BLaER1 treated with 17β-estradiol and CSF1 and Interleukin-3, amounts not matched to agents 10 nM and 100 nM (cell line): ENCODE measurements around the gene NOVA1.

ENCODE experiments used
- H3K27ac ChIP-seq, 11 experiments: shearing (Covaris generic); formaldehyde crosslinking; 2 replicates each; pipeline ENCODE4 v1.8.1; 2022
- H3K27me3 ChIP-seq, 11 experiments: shearing (Covaris generic); formaldehyde crosslinking; 2 replicates each; pipeline ENCODE4 v1.8.1; 2022
- H3K36me3 ChIP-seq, 11 experiments: shearing (Covaris generic); formaldehyde crosslinking; 2 replicates each; pipeline ENCODE4 v1.8.1; 2022
- H3K4me1 ChIP-seq, 10 experiments: shearing (Covaris generic); formaldehyde crosslinking; 2 replicates each; pipeline ENCODE4 v1.8.1; 2022
- H3K4me2 ChIP-seq, 11 experiments: shearing (Covaris generic); formaldehyde crosslinking; 2 replicates each; pipeline ENCODE4 v1.8.1; 2022
- H3K4me3 ChIP-seq, 10 experiments: shearing (Covaris generic); formaldehyde crosslinking; 2 replicates each; pipeline ENCODE4 v1.8.1; 2022
- H3K9ac ChIP-seq, 11 experiments: shearing (Covaris generic); formaldehyde crosslinking; 2 replicates each; pipeline ENCODE4 v1.8.1; 2022
- H3K9me3 ChIP-seq, 11 experiments: shearing (Covaris generic); formaldehyde crosslinking; replicated peaks in 1 of 11; 2 replicates each; pipeline ENCODE4 v1.8.1; 2022
- H4K20me1 ChIP-seq, 11 experiments: shearing (Covaris generic); formaldehyde crosslinking; 2 replicates each; pipeline ENCODE4 v1.8.1; 2022
- Cebpa-rat ChIP-seq, 11 experiments: shearing (Covaris generic); IDR thresholded peaks; 2 replicates each; pipeline ENCODE4 v1.8.1; 2022

NOVA1 gene

GRCh38 chr14:26486922-26487321 lies 110.9 kb downstream of the NOVA1 start:
- no peak for TF ChIP-seq Cebpa-rat (IDR thresholded peaks at IDR 0.05)
- no peaks in the 10 kb centered on the region for H3K27me3 ChIP-seq
- no peak overlapping the region for H3K9ac ChIP-seq
- H3K4me2 ChIP-seq = no peak overlapping the region
- H3K4me1 ChIP-seq = no peaks in the 10 kb centered on the region
- H4K20me1 ChIP-seq = no peaks in the 10 kb centered on the region
- no peaks in the 10 kb centered on the region for H3K9me3 ChIP-seq
- no peak overlapping the region for H3K27ac ChIP-seq
- H3K36me3 ChIP-seq = no peaks in the 10 kb centered on the region
- no peak overlapping the region for H3K4me3 ChIP-seq

- Histone ChIP-seq H3K27me3 (no peaks in the 10 kb centered on the region), H3K9me3 (no peaks in the 10 kb centered on the region), H3K4me2 (no peak overlapping the region), H3K4me3 (no peak overlapping the region), H3K4me1 (no peaks in the 10 kb centered on the region), H4K20me1 (no peaks in the 10 kb centered on the region), H3K27ac (no peak overlapping the region), H3K9ac (no peak overlapping the region), H3K36me3 (no peaks in the 10 kb centered on the region)
- TF ChIP-seq Cebpa-rat (IDR thresholded peaks at IDR 0.05) = no peak
Observed at GRCh38 chr14:26484562-26484961, 113.3 kb downstream of the NOVA1 start.

GRCh38 chr14:26478967-26479366 lies 118.9 kb downstream of the NOVA1 start:
- no peak overlapping the region for H3K4me2 ChIP-seq
- no peaks in the 10 kb centered on the region for H3K27me3 ChIP-seq
- H3K27ac ChIP-seq = no peak overlapping the region
- no peaks in the 10 kb centered on the region for H3K9me3 ChIP-seq
- H4K20me1 ChIP-seq = no peaks in the 10 kb centered on the region
- H3K4me3 ChIP-seq = no peak overlapping the region
- H3K36me3 ChIP-seq = no peaks in the 10 kb centered on the region
- no peak overlapping the region for H3K9ac ChIP-seq
- no peak for TF ChIP-seq Cebpa-rat (IDR thresholded peaks at IDR 0.05)
- no peaks in the 10 kb centered on the region for H3K4me1 ChIP-seq

- Histone ChIP-seq H3K9me3 (no peaks in the 10 kb centered on the region), H3K4me1 (no peaks in the 10 kb centered on the region), H3K27me3 (no peaks in the 10 kb centered on the region), H3K9ac (no peak overlapping the region), H4K20me1 (no peaks in the 10 kb centered on the region), H3K4me3 (no peak overlapping the region), H3K4me2 (no peak overlapping the region), H3K27ac (no peak overlapping the region), H3K36me3 (no peaks in the 10 kb centered on the region)
- no peak for TF ChIP-seq Cebpa-rat (IDR thresholded peaks at IDR 0.05)
Observed at GRCh38 chr14:26466862-26467261, 131.0 kb downstream of the NOVA1 start.

GRCh38 chr14:26463136-26463535 lies 134.7 kb downstream of the NOVA1 start:
- TF ChIP-seq Cebpa-rat (IDR thresholded peaks at IDR 0.05) = no peak
- Histone ChIP-seq H3K4me3 (no peak overlapping the region), H3K4me1 (no peaks in the 10 kb centered on the region), H4K20me1 (no peaks in the 10 kb centered on the region), H3K36me3 (no peaks in the 10 kb centered on the region), H3K4me2 (no peak overlapping the region), H3K9me3 (no peaks in the 10 kb centered on the region), H3K27me3 (no peaks in the 10 kb centered on the region), H3K9ac (no peak overlapping the region), H3K27ac (no peak overlapping the region)

GRCh38 chr14:26454105-26454504 lies 143.7 kb downstream of the NOVA1 start:
- no peak for TF ChIP-seq Cebpa-rat (IDR thresholded peaks at IDR 0.05)
- Histone ChIP-seq H4K20me1 (no peaks in the 10 kb centered on the region), H3K9ac (no peak overlapping the region), H3K36me3 (no peaks in the 10 kb centered on the region), H3K9me3 (no peaks in the 10 kb centered on the region), H3K4me3 (no peak overlapping the region), H3K27me3 (no peaks in the 10 kb centered on the region), H3K4me1 (no peaks in the 10 kb centered on the region), H3K27ac (no peak overlapping the region), H3K4me2 (no peak overlapping the region)

GRCh38 chr14:26448181-26448855 lies 149.5 kb downstream of the NOVA1 start:
- Histone ChIP-seq H3K9me3 (no peaks in the 10 kb centered on the region), H4K20me1 (peaks cover 0 to 8% (median 0%) of the 10 kb centered on the region in 11 experiments; a peak in 3 of 22 replicates), H3K4me2 (no peak overlapping the region), H3K4me1 (no peaks in the 10 kb centered on the region), H3K36me3 (no peaks in the 10 kb centered on the region), H3K9ac (no peak overlapping the region), H3K27me3 (no peaks in the 10 kb centered on the region), H3K27ac (no peak overlapping the region), H3K4me3 (no peak overlapping the region)
- no peak for TF ChIP-seq Cebpa-rat (IDR thresholded peaks at IDR 0.05)

- TF ChIP-seq Cebpa-rat (IDR thresholded peaks at IDR 0.05) = no peak
- no peak overlapping the region for H3K9ac ChIP-seq
- no peak overlapping the region for H3K27ac ChIP-seq
- peaks cover 0 to 8% (median 0%) of the 10 kb centered on the region in 11 experiments; a peak in 3 of 22 replicates for H4K20me1 ChIP-seq
- H3K27me3 ChIP-seq = no peaks in the 10 kb centered on the region
- H3K4me2 ChIP-seq = no peak overlapping the region
- H3K9me3 ChIP-seq = no peaks in the 10 kb centered on the region
- no peaks in the 10 kb centered on the region for H3K36me3 ChIP-seq
- H3K4me3 ChIP-seq = no peak overlapping the region
- no peaks in the 10 kb centered on the region for H3K4me1 ChIP-seq
Observed at GRCh38 chr14:26444822-26445221, 153.0 kb downstream of the NOVA1 start.

GRCh38 chr14:26443654-26444053 lies 154.2 kb downstream of the NOVA1 start:
- Histone ChIP-seq H4K20me1 (peaks cover 0 to 8% (median 0%) of the 10 kb centered on the region in 11 experiments; a peak in 3 of 22 replicates), H3K9me3 (no peaks in the 10 kb centered on the region), H3K36me3 (no peaks in the 10 kb centered on the region), H3K4me1 (no peaks in the 10 kb centered on the region), H3K4me3 (no peak overlapping the region), H3K27me3 (no peaks in the 10 kb centered on the region), H3K27ac (no peak overlapping the region), H3K4me2 (no peak overlapping the region), H3K9ac (no peak overlapping the region)
- TF ChIP-seq Cebpa-rat (IDR thresholded peaks at IDR 0.05) = no peak

GRCh38 chr14:26429205-26429604 lies 168.6 kb downstream of the NOVA1 start:
- Histone ChIP-seq H3K4me2 (no peak overlapping the region), H3K27ac (no peak overlapping the region), H3K27me3 (no peaks in the 10 kb centered on the region), H3K9me3 (no peaks in the 10 kb centered on the region), H3K4me3 (no peak overlapping the region), H4K20me1 (no peaks in the 10 kb centered on the region), H3K9ac (no peak overlapping the region), H3K4me1 (no peaks in the 10 kb centered on the region), H3K36me3 (no peaks in the 10 kb centered on the region)
- no peak for TF ChIP-seq Cebpa-rat (IDR thresholded peaks at IDR 0.05)
